Heart left ventricle (tissue), 16 donors: ENCODE data around the gene SYNDIG1. TPM values are rescaled to one million over a fixed set of nuclear protein-coding genes. Genes with fewer than 3 reads are reported as not detected.

ENCODE experiments used
- ATAC-seq, 4 donors: fragments of 200-7000 bp; cut with Tn5 transposase; one replicate each; pipeline ENCODE4 v1.9.1; 2020 to 2022; ENCODE audit warnings: moderate library complexity in 4 of 4, mild to moderate bottlenecking in 3 of 4, moderate number of reproducible peaks in 1 of 4
- DNase-seq, 5 donors: peaks; one replicate each; pipeline ENCODE4 v3.0.0-alpha.2; 2020
- H3K27ac ChIP-seq, 12 donors: fragments of 200-600 bp; sonication (generic) in 4 of 12; one replicate each; pipeline versions ENCODE4 v1.5.0 to v1.8.0; 2016 to 2022; ENCODE audit warnings: mild to moderate bottlenecking in 2 of 12
- H3K27me3 ChIP-seq, 9 donors: fragments of 200-600 bp; sonication (generic) in 2 of 9; one replicate each; pipeline versions ENCODE4 v1.5.1 to v1.8.0; 2016 to 2022; ENCODE audit warnings: mild to moderate bottlenecking in 3 of 9
- H3K36me3 ChIP-seq, 9 donors: fragments of 200-600 bp; sonication (generic) in 2 of 9; one replicate each; pipeline versions ENCODE4 v1.5.0 to v1.8.0; 2018 to 2022; ENCODE audit warnings: mild to moderate bottlenecking in 2 of 9
- H3K4me1 ChIP-seq, 12 donors: fragments of 200-600 bp; sonication (generic) in 4 of 12; one replicate each; pipeline versions ENCODE4 v1.5.0 to v1.8.0; 2016 to 2022; ENCODE audit warnings: mild to moderate bottlenecking in 3 of 12
- H3K4me3 ChIP-seq, 12 donors: fragments of 200-600 bp; sonication (generic) in 4 of 12; one replicate each; pipeline versions ENCODE4 v1.5.0 to v1.8.0; 2017 to 2022; ENCODE audit warnings: mild to moderate bottlenecking in 9 of 12, moderate library complexity in 4 of 12
- H3K9me3 ChIP-seq, 12 donors: fragments of 200-600 bp; sonication (generic) in 4 of 12; one replicate each; pipeline versions ENCODE4 v1.5.0 to v1.8.0; 2016 to 2022; ENCODE audit warnings: mild to moderate bottlenecking in 1 of 12
- CTCF ChIP-seq, 12 donors: fragments of 200-600 bp; sonication (generic) in 4 of 12; IDR thresholded peaks; one replicate each; pipeline versions ENCODE4 v1.5.0 to v1.8.0; 2018 to 2022; ENCODE audit warnings: antibody characterized with exemption in 12 of 12, mild to moderate bottlenecking in 5 of 12
- POLR2A ChIP-seq, 2 donors: fragments of 450-650 bp; IDR thresholded peaks; one replicate each; pipeline ENCODE4 v1.6.1; 2017; ENCODE audit warnings: antibody characterized with exemption in 2 of 2, mild to moderate bottlenecking in 2 of 2, moderate library complexity in 2 of 2
- WGBS, 4 donors: extraction: QIAGEN DNeasy Blood & Tissue Kit in 2 of 4; methylation state at CpG; one replicate each; pipeline versions ENCODE4 v1.1.5 to v1.1.7; 2013 to 2018; 5-methylcytosine and 5-hydroxymethylcytosine counted together
- intact Hi-C, 10 donors: fragments of 100-400 bp; cut with DNase I; formaldehyde crosslinking; loops; one replicate each; pipeline versions ENCODE4 v1.11.1 to v1.14.2; 2022
- polyA plus RNA-seq, 2 donors: library from polyadenylated mRNA; stranded (reverse); fragments of 200-250 nt; gene quantifications; one replicate each; pipeline ENCODE4 v1.2.3, GENCODE V29; 2013
- total RNA-seq, 9 donors: library from RNA; depleted of rRNA in 2 of 9; stranded (reverse); fragments of >200 nt in 2 of 9; fragmentation: NEBNext Ultra II Directional in 3 of 9; extraction: Animal tissue kit (Norgen Biotek cat#: 25700) in 3 of 9; gene quantifications; one replicate each; pipeline versions ENCODE4 v1.1.0 to v1.2.4, GENCODE V29; 2016 to 2023
- donor health status: ischemic (EF 13 %, LVEDD 7.1; RV severe dilation, severe dysfunction).
- donor health status: healthy with polysubstance abuse.
- donor health status: DM: no; HTN: yes; CAD: no.
- donor health status: DM: no; HTN: no; CAD: no.
- donor health status: ischemic (EF 25% LVEDD 6.9; RV normal size, moderate dysfunction).
- donor health status: ischemic (EF 25% LVEDD 5.7; RV mildly dilated, moderate dysfunction).
- donor health status: healthy.
- donor health status: DM: yes; HTN: yes; CAD: no.
- donor health status: ischemic (EF 35%, LVEDD 5.7; RV mildly dilated, moderate dysfunction).
- donor health status: nonischemic (EF 11% LVEDD 7.7; RV severe dilation, severe dysfunction).
- donor health status: DM: yes; HTN: yes; CAD: no.
- donor health status: PGD.
- donor health status: ischemic (EF 29% LVEDD 5.4; RV normal size, mild dysfunction).
- donor health status: nonischemic (EF 23%, LVEDD 6.1; RV moderate dilation, normal function).

Gene SYNDIG1
- total and polyA plus RNA-seq, 11 donors, result 8.4 to 41.8 (median 23.0) TPM

GRCh38 chr20:24633026-24633425 is 163.6 kb downstream of the SYNDIG1 start:
- DNase-seq, result peak in 1 of 5 donors; percentile 48

GRCh38 chr20:24633521-24633920 is 164.1 kb downstream of the SYNDIG1 start:
- WGBS, 4 donors, result 86 to 92% (median 90%) methylated on average over 10 of the region's 10 CpGs
- ATAC-seq (no peak), DNase-seq (no peak)
- no peak for TF ChIP-seq POLR2A (IDR thresholded peaks at IDR 0.05)
- TF ChIP-seq CTCF (IDR thresholded peaks at IDR 0.05), result no peak
- intact Hi-C loops, result loop anchor here in 1 of 10 donors (10.0 kb wide), 1 partner anchor 129 kb away; no protein-coding TSS in a partner anchor
- no peaks in the 10 kb centered on the region for H3K9me3 ChIP-seq
- no peak overlapping the region for H3K4me3 ChIP-seq
- H3K27ac ChIP-seq, result no peak overlapping the region
- peaks cover 0 to 35% (median 7%) of the 10 kb centered on the region in 12 donors for H3K4me1 ChIP-seq
- no peaks in the 10 kb centered on the region for H3K36me3 ChIP-seq
- no peaks in the 10 kb centered on the region for H3K27me3 ChIP-seq

More at GRCh38 chr20:24633026-24633425, 163.6 kb downstream of the SYNDIG1 start:
- Histone ChIP-seq H3K27me3 (no peaks in the 10 kb centered on the region), H3K9me3 (no peaks in the 10 kb centered on the region), H3K4me1 (peaks cover 0 to 38% (median 7%) of the 10 kb centered on the region in 12 donors), H3K4me3 (no peak overlapping the region), H3K36me3 (no peaks in the 10 kb centered on the region), H3K27ac (no peak overlapping the region)
- 66 to 81% (median 70%) methylated on average over 12 of the region's 12 CpGs for WGBS, 4 donors
- ATAC-seq, result peak; percentile 68 to 81 (median 74)
- TF ChIP-seq CTCF (IDR thresholded peaks at IDR 0.05), result no peak
- no peak for TF ChIP-seq POLR2A (IDR thresholded peaks at IDR 0.05)
- intact Hi-C loops, result loop anchor here in 1 of 10 donors (10.0 kb wide), 1 partner anchor 128 kb away; no protein-coding TSS in a partner anchor

- Histone ChIP-seq H3K9me3 (no peaks in the 10 kb centered on the region), H3K4me3 (no peak overlapping the region), H3K27ac (no peak overlapping the region), H3K27me3 (no peaks in the 10 kb centered on the region), H3K4me1 (peaks cover 0 to 23% (median 0%) of the 10 kb centered on the region in 12 donors), H3K36me3 (no peaks in the 10 kb centered on the region)
- DNase-seq (peak in 1 of 5 donors; percentile 46), ATAC-seq (peak; percentile 42 to 77 (median 66))
- TF ChIP-seq CTCF (IDR thresholded peaks at IDR 0.05), result no peak
- no peak for TF ChIP-seq POLR2A (IDR thresholded peaks at IDR 0.05)
- 56 to 67% (median 60%) methylated on average over 8 to 9 of the region's 9 CpGs for WGBS, 4 donors
- intact Hi-C loops, result loop anchor here in 1 of 10 donors (10.0 kb wide), 1 partner anchor 130 kb away; no protein-coding TSS in a partner anchor
These were observed 165.4 kb downstream of the SYNDIG1 start for GRCh38 chr20:24634855-24635254.

- peaks cover 0 to 19% (median 0%) of the 10 kb centered on the region in 12 donors for H3K4me1 ChIP-seq
- no peak overlapping the region for H3K27ac ChIP-seq
- no peaks in the 10 kb centered on the region for H3K27me3 ChIP-seq
- intact Hi-C loops, result loop anchor here in 1 of 10 donors (10.0 kb wide), 1 partner anchor 132 kb away; no protein-coding TSS in a partner anchor
- H3K4me3 ChIP-seq, result no peak overlapping the region
- TF ChIP-seq POLR2A (IDR thresholded peaks at IDR 0.05), result no peak
- TF ChIP-seq CTCF (IDR thresholded peaks at IDR 0.05), result no peak
- H3K9me3 ChIP-seq, result no peaks in the 10 kb centered on the region
- H3K36me3 ChIP-seq, result no peaks in the 10 kb centered on the region
- WGBS, 4 donors, result 83 to 91% (median 86%) methylated on average over 2 of the region's 2 CpGs
- ATAC-seq, result no peak
- DNase-seq, result no peak
These were observed 167.2 kb downstream of the SYNDIG1 start for GRCh38 chr20:24636626-24637025.
